ENCODE data around the gene FREY1.

Gene FREY1

GRCh38 chr11:45894555-45895247 is 12.4 kb downstream of the FREY1 start:
- DNase-seq (ENCODE audit: low read depth) = no peak

- DNase-seq (ENCODE audit: low read depth) = no peak
Measured at GRCh38 chr11:45892856-45893255, 14.2 kb downstream of the FREY1 start.

- DNase-seq (ENCODE audit: low read depth) = no peak
Measured at GRCh38 chr11:45890886-45891550, 16.1 kb downstream of the FREY1 start.

- no peak for DNase-seq (ENCODE audit: low read depth)
Measured at GRCh38 chr11:45889966-45890365, 17.1 kb downstream of the FREY1 start.

- DNase-seq (ENCODE audit: low read depth) = no peak
Measured at GRCh38 chr11:45889555-45889954, 17.5 kb downstream of the FREY1 start.

- DNase-seq (ENCODE audit: low read depth) = no peak
Measured at GRCh38 chr11:45887587-45887986, 19.5 kb downstream of the FREY1 start.

GRCh38 chr11:45886816-45887520 is 20.1 kb downstream of the FREY1 start:
- DNase-seq (ENCODE audit: low read depth) = no peak

GRCh38 chr11:45885921-45886721 is 20.9 kb downstream of the FREY1 start:
- DNase-seq (ENCODE audit: low read depth) = no peak

GRCh38 chr11:45885274-45885920 is 21.7 kb downstream of the FREY1 start, which contains the start of gene MAPK8IP1:
Gene MAPK8IP1, plus strand, starts transcription at chr11:45885651. Its CDS starts 170 bp downstream, at chr11:45885821.
- DNase-seq (ENCODE audit: low read depth) = peak; percentile 18

- DNase-seq (ENCODE audit: low read depth) = no peak
Measured at GRCh38 chr11:45884596-45885185, 22.4 kb downstream of the FREY1 start.

GRCh38 chr11:45881708-45882368 is 25.2 kb downstream of the FREY1 start:
- no peak for DNase-seq (ENCODE audit: low read depth)

- DNase-seq (ENCODE audit: low read depth) = no peak
Measured at GRCh38 chr11:45880772-45881570, 26.1 kb downstream of the FREY1 start.

GRCh38 chr11:45879803-45880686 is 27.0 kb downstream of the FREY1 start:
- DNase-seq (ENCODE audit: low read depth) = no peak

- no peak for DNase-seq (ENCODE audit: low read depth)
Measured at GRCh38 chr11:45877845-45878244, 29.2 kb downstream of the FREY1 start.

- DNase-seq (ENCODE audit: low read depth) = no peak
Measured at GRCh38 chr11:45877221-45877620, 29.9 kb downstream of the FREY1 start.

GRCh38 chr11:45876401-45876800 is 30.7 kb downstream of the FREY1 start:
- DNase-seq (ENCODE audit: low read depth) = no peak

- no peak for DNase-seq (ENCODE audit: low read depth)
Measured at GRCh38 chr11:45872651-45873356, 34.3 kb downstream of the FREY1 start.

GRCh38 chr11:45871638-45872037 is 35.4 kb downstream of the FREY1 start:
- no peak for DNase-seq (ENCODE audit: low read depth)
